HEK293 (cell line): Measurements from ENCODE around the gene IPO13.

Experiments used
- CTCF ChIA-PET: fragments of 350-600 bp; formaldehyde crosslinking; extraction: SDS; loops from one replicate; lab custom pipeline; 2021; ENCODE audit warnings: antibody characterized with exemption; lab: Yijun Ruan, JAX
- POLR2A ChIA-PET: fragments of 300-600 bp; formaldehyde crosslinking; extraction: SDS; loops from one replicate; lab custom pipeline; 2020; ENCODE audit warnings: antibody characterized with exemption, inconsistent platforms; lab: Yijun Ruan, JAX
- H3K27ac ChIP-seq: fragments of 200-500 bp; sonication (Bioruptor generic); 2 replicates; pipeline ENCODE4 v1.5.1; 2014; ENCODE audit warnings: low read depth, low read length, control low read depth, inconsistent platforms; ENCODE audit errors: extremely low read depth
- H3K36me3 ChIP-seq, 2 experiments: fragments of 200-500 bp in 1 of 2; sonication (Bioruptor generic) in 1 of 2; 1 replicate in 1 of 2; 2 replicates in 1 of 2; pipeline ENCODE4 v1.5.1; 2014 to 2017; ENCODE audit warnings: inconsistent platforms in 2 of 2, low read length in 2 of 2; ENCODE audit not compliant: control insufficient read depth in 2 of 2, insufficient read depth in 1 of 2
- H3K4me1 ChIP-seq: fragments of 200-500 bp; sonication (Bioruptor generic); 2 replicates; pipeline ENCODE4 v1.5.1; 2014; ENCODE audit warnings: mild to moderate bottlenecking, low read length, inconsistent platforms; ENCODE audit not compliant: control insufficient read depth, insufficient read depth
- H3K4me3 ChIP-seq: 2 replicates; pipeline ENCODE4 v1.5.1; 2011; ENCODE audit warnings: low read depth, mild to moderate bottlenecking, control low read depth, low read length, moderate library complexity
- H3K9me3 ChIP-seq: fragments of 200-500 bp; sonication (Bioruptor generic); 2 replicates; pipeline ENCODE4 v1.5.1; 2014; ENCODE audit warnings: low read depth, low read length, inconsistent platforms; ENCODE audit not compliant: control insufficient read depth, insufficient read depth
- FEZF1 ChIP-seq: fragments of 450-650 bp; formaldehyde crosslinking; IDR thresholded peaks from 2 replicates; pipeline ENCODE4 v1.5.1; 2016; ENCODE audit warnings: missing biosample characterization, missing genetic modification characterization
- GLIS1 ChIP-seq: fragments of 450-650 bp; formaldehyde crosslinking; IDR thresholded peaks from 2 replicates; pipeline ENCODE4 v1.5.1; 2016; ENCODE audit warnings: missing biosample characterization, missing genetic modification characterization
- GLIS2 ChIP-seq: fragments of 450-650 bp; formaldehyde crosslinking; IDR thresholded peaks from 2 replicates; pipeline ENCODE4 v1.5.1; 2016; ENCODE audit warnings: missing biosample characterization, missing genetic modification characterization
- KLF1 ChIP-seq: fragments of 450-650 bp; formaldehyde crosslinking; IDR thresholded peaks from 2 replicates; pipeline ENCODE4 v1.5.1; 2016; ENCODE audit warnings: missing biosample characterization, missing genetic modification characterization
- KLF10 ChIP-seq: fragments of 450-650 bp; IDR thresholded peaks from 2 replicates; pipeline ENCODE4 v1.5.1; 2018; ENCODE audit warnings: missing biosample characterization, mild to moderate bottlenecking, missing genetic modification characterization
- KLF8 ChIP-seq: fragments of 450-650 bp; formaldehyde crosslinking; IDR thresholded peaks from 2 replicates; pipeline ENCODE4 v1.5.1; 2016; ENCODE audit warnings: missing biosample characterization, missing genetic modification characterization
- SP3 ChIP-seq: fragments of 450-650 bp; formaldehyde crosslinking; IDR thresholded peaks from 2 replicates; pipeline ENCODE4 v1.5.1; 2016; ENCODE audit warnings: missing biosample characterization, missing genetic modification characterization
- YY2 ChIP-seq: fragments of 450-650 bp; formaldehyde crosslinking; IDR thresholded peaks from 2 replicates; pipeline ENCODE4 v1.5.1; 2016; ENCODE audit warnings: missing biosample characterization, missing genetic modification characterization
- ZBTB21 ChIP-seq: fragments of 450-650 bp; formaldehyde crosslinking; IDR thresholded peaks from 2 replicates; pipeline ENCODE4 v1.5.1; 2017; ENCODE audit warnings: missing biosample characterization, missing genetic modification characterization
- ZBTB8A ChIP-seq: fragments of 450-650 bp; formaldehyde crosslinking; IDR thresholded peaks from 2 replicates; pipeline ENCODE4 v1.5.1; 2016; ENCODE audit warnings: missing biosample characterization, missing genetic modification characterization
- ZEB2 ChIP-seq: fragments of 450-650 bp; formaldehyde crosslinking; IDR thresholded peaks from 2 replicates; pipeline ENCODE4 v1.5.1; 2016; ENCODE audit warnings: missing biosample characterization, missing genetic modification characterization
- ZFP69B ChIP-seq: fragments of 450-650 bp; formaldehyde crosslinking; IDR thresholded peaks from 2 replicates; pipeline ENCODE4 v1.5.1; 2016; ENCODE audit warnings: missing biosample characterization, missing genetic modification characterization
- ZIC2 ChIP-seq: fragments of 450-650 bp; formaldehyde crosslinking; IDR thresholded peaks from 2 replicates; pipeline ENCODE4 v1.5.1; 2016; ENCODE audit warnings: missing biosample characterization, missing genetic modification characterization
- ZNF19 ChIP-seq: fragments of 450-650 bp; formaldehyde crosslinking; IDR thresholded peaks from 2 replicates; pipeline ENCODE4; 2016; ENCODE audit warnings: missing biosample characterization, missing genetic modification characterization, low read depth
- ZNF341 ChIP-seq: fragments of 450-650 bp; formaldehyde crosslinking; IDR thresholded peaks from 2 replicates; pipeline ENCODE4; 2016; ENCODE audit warnings: low read depth, missing biosample characterization, missing genetic modification characterization
- ZNF366 ChIP-seq: fragments of 450-650 bp; formaldehyde crosslinking; conservative IDR thresholded peaks from 2 replicates; pipeline ENCODE4 v1.5.1; 2016; ENCODE audit warnings: missing biosample characterization, missing genetic modification characterization
- ZNF394 ChIP-seq: fragments of 450-650 bp; formaldehyde crosslinking; IDR thresholded peaks from 2 replicates; pipeline ENCODE4 v1.5.1; 2016; ENCODE audit warnings: missing biosample characterization, missing genetic modification characterization, mild to moderate bottlenecking, moderate library complexity, borderline replicate concordance
- ZNF501 ChIP-seq: fragments of 450-650 bp; formaldehyde crosslinking; IDR thresholded peaks from 2 replicates; pipeline ENCODE4 v1.5.1; 2016; ENCODE audit warnings: missing biosample characterization, missing genetic modification characterization
- ZNF544 ChIP-seq: fragments of 450-650 bp; formaldehyde crosslinking; IDR thresholded peaks from 2 replicates; pipeline ENCODE4 v1.5.0; 2017; ENCODE audit warnings: missing biosample characterization, missing genetic modification characterization
- ZNF571 ChIP-seq: fragments of 450-650 bp; formaldehyde crosslinking; IDR thresholded peaks from 2 replicates; pipeline ENCODE4 v1.5.0; 2017; ENCODE audit warnings: missing biosample characterization, missing genetic modification characterization
- ZNF610 ChIP-seq: fragments of 450-650 bp; formaldehyde crosslinking; IDR thresholded peaks from 2 replicates; pipeline ENCODE4 v1.5.1; 2016; ENCODE audit warnings: missing biosample characterization, missing genetic modification characterization, borderline replicate concordance
- ZNF629 ChIP-seq: fragments of 450-650 bp; formaldehyde crosslinking; IDR thresholded peaks from 2 replicates; pipeline ENCODE4 v1.5.1; 2017; ENCODE audit warnings: missing biosample characterization, missing genetic modification characterization
- ZNF76 ChIP-seq: fragments of 450-650 bp; formaldehyde crosslinking; IDR thresholded peaks from 2 replicates; pipeline ENCODE4; 2016; ENCODE audit warnings: low read depth, missing biosample characterization, missing genetic modification characterization, borderline replicate concordance
- ZNF785 ChIP-seq: fragments of 450-650 bp; formaldehyde crosslinking; IDR thresholded peaks from 2 replicates; pipeline ENCODE4 v1.5.1; 2016; ENCODE audit warnings: missing biosample characterization, missing genetic modification characterization
- ZNF843 ChIP-seq: fragments of 450-650 bp; formaldehyde crosslinking; IDR thresholded peaks from 2 replicates; pipeline ENCODE4 v1.5.1; 2016; ENCODE audit warnings: missing biosample characterization, missing genetic modification characterization
- TF ChIP-seq, protein P1 (sequence below): fragments of 450-650 bp; formaldehyde crosslinking; IDR thresholded peaks from 2 replicates; pipeline ENCODE4 v1.5.1; 2016; ENCODE audit warnings: missing biosample characterization, missing genetic modification characterization
- TF ChIP-seq, protein P2 (sequence below): fragments of 450-650 bp; formaldehyde crosslinking; IDR thresholded peaks from 2 replicates; pipeline ENCODE4 v1.5.1; 2016; ENCODE audit warnings: missing biosample characterization, missing genetic modification characterization
- TF ChIP-seq, protein P3 (sequence below): fragments of 450-650 bp; formaldehyde crosslinking; IDR thresholded peaks from 2 replicates; pipeline ENCODE4 v1.5.1; 2017; ENCODE audit warnings: missing biosample characterization, missing genetic modification characterization
- TF ChIP-seq, protein P4 (sequence below): fragments of 450-650 bp; formaldehyde crosslinking; IDR thresholded peaks from 2 replicates; pipeline ENCODE4 v1.5.1; 2016; ENCODE audit warnings: missing biosample characterization, missing genetic modification characterization
- TF ChIP-seq, protein P5 (sequence below): fragments of 450-650 bp; formaldehyde crosslinking; optimal IDR thresholded peaks from 2 replicates; pipeline ENCODE3; 2016; ENCODE audit warnings: missing biosample characterization, mild to moderate bottlenecking, missing genetic modification characterization

The IPO13 gene

DNA sequence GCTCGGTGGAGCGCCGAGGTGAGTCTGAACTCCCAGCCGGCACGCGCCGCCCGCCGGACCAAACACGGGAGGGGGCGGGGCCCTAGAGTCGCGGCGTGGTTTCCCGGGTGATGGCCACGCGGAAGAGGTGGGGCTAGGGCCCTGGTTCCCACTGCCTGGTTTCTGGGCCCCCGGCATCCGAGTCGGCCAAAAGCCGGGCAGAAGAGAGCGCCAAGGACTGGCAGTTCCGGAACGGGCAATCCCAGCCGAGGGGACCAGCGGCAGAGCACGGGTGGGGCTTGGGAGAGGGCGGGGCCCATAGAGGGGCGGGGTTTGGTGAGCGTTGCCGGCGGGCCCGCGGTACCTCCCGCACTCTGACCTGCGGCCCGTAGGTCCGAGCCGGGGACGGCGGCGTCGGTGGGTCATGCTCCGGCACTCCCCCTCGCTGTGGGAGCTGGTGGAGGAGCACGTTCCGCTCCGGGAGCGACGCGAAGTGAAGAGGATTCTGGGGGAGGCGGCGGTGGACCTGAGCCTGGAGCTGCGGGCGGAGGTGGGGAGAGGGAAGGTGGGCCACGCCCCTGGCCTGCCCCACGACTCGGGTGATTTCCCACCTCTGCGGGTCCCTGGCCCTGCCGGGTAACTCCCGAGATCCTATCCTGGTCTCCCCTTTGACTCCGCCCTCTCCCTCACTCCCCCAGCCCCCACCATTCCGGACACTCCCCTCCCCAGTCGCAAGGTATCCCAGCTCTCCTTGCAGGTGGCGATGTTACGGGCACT is 44.9 kb downstream of the IPO13 start, which contains the start of gene CCDC24:
TSS of gene CCDC24 (plus strand) at position 124 of the 756 bp plus-strand sequence. CDS start at position 404, 280 bp downstream.
- ChIA-PET CTCF (interaction anchor here (0.7 to 6.5 kb wide), 7 partner anchors 14 to 295 kb away, joined by 3 to 53 read pairs (median 7); no protein-coding TSS in a partner anchor), POLR2A (interaction anchor here (0.5 to 1.8 kb wide), 5 partner anchors 16 to 507 kb away, joined by 3 to 15 read pairs (median 4); partner anchors contain the start of gene ATP6V0B)
- Histone ChIP-seq H3K9me3 (no peaks in the 10 kb centered on the region), H3K4me3 (peak within 1 kb of the TSS; percentile 72), H3K36me3 (peaks cover 0 to 14% of the 10 kb centered on the region in 2 experiments; a peak in 2 of 3 replicates), H3K4me1 (no peaks in the 10 kb centered on the region), H3K27ac (peak within 1 kb of the TSS; percentile 39; the same call in 1 of the 2 replicates)
- peak; percentile 28; the same call in 1 of the 2 replicates for TF ChIP-seq ZBTB8A (tag by site-specific recombination)
- TF ChIP-seq ZNF341 (tag by site-specific recombination) = peak; percentile 54
- peak; percentile 61; the same call in 1 of the 2 replicates for TF ChIP-seq ZFP69B
- TF ChIP-seq ZIC2 = 0 out of 2 replicates have a peak, but pooled peaks have one; percentile 12
- peak; percentile 87 for TF ChIP-seq ZNF76 (tag by site-specific recombination)
- TF ChIP-seq KLF1 (tag by site-specific recombination) = peak; percentile 92
- TF ChIP-seq, protein P1, sequence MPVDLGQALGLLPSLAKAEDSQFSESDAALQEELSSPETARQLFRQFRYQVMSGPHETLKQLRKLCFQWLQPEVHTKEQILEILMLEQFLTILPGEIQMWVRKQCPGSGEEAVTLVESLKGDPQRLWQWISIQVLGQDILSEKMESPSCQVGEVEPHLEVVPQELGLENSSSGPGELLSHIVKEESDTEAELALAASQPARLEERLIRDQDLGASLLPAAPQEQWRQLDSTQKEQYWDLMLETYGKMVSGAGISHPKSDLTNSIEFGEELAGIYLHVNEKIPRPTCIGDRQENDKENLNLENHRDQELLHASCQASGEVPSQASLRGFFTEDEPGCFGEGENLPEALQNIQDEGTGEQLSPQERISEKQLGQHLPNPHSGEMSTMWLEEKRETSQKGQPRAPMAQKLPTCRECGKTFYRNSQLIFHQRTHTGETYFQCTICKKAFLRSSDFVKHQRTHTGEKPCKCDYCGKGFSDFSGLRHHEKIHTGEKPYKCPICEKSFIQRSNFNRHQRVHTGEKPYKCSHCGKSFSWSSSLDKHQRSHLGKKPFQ (tag by site-specific recombination) = peak; percentile 37
- peak; percentile 92 for TF ChIP-seq SP3 (tag by site-specific recombination)
- TF ChIP-seq YY2 (tag by site-specific recombination) = no peak
- 0 out of 2 replicates have a peak, but pooled peaks have one; percentile 29 for TF ChIP-seq ZNF366 (tag by site-specific recombination)
- TF ChIP-seq, protein P2, sequence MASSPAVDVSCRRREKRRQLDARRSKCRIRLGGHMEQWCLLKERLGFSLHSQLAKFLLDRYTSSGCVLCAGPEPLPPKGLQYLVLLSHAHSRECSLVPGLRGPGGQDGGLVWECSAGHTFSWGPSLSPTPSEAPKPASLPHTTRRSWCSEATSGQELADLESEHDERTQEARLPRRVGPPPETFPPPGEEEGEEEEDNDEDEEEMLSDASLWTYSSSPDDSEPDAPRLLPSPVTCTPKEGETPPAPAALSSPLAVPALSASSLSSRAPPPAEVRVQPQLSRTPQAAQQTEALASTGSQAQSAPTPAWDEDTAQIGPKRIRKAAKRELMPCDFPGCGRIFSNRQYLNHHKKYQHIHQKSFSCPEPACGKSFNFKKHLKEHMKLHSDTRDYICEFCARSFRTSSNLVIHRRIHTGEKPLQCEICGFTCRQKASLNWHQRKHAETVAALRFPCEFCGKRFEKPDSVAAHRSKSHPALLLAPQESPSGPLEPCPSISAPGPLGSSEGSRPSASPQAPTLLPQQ = peak; percentile 72; the same call in 1 of the 2 replicates
- no peak for TF ChIP-seq ZNF501 (tag by site-specific recombination)
- TF ChIP-seq, protein P3, sequence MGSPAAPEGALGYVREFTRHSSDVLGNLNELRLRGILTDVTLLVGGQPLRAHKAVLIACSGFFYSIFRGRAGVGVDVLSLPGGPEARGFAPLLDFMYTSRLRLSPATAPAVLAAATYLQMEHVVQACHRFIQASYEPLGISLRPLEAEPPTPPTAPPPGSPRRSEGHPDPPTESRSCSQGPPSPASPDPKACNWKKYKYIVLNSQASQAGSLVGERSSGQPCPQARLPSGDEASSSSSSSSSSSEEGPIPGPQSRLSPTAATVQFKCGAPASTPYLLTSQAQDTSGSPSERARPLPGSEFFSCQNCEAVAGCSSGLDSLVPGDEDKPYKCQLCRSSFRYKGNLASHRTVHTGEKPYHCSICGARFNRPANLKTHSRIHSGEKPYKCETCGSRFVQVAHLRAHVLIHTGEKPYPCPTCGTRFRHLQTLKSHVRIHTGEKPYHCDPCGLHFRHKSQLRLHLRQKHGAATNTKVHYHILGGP = no peak
- TF ChIP-seq ZNF394 (tag by site-specific recombination) = 0 out of 2 replicates have a peak, but pooled peaks have one; percentile 25
- TF ChIP-seq KLF10 (tag by site-specific recombination) = no peak; the same call in 1 of the 2 replicates
- TF ChIP-seq, protein P4, sequence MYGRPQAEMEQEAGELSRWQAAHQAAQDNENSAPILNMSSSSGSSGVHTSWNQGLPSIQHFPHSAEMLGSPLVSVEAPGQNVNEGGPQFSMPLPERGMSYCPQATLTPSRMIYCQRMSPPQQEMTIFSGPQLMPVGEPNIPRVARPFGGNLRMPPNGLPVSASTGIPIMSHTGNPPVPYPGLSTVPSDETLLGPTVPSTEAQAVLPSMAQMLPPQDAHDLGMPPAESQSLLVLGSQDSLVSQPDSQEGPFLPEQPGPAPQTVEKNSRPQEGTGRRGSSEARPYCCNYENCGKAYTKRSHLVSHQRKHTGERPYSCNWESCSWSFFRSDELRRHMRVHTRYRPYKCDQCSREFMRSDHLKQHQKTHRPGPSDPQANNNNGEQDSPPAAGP = 0 out of 2 replicates have a peak, but pooled peaks have one; percentile 38
- TF ChIP-seq ZNF19 (tag by site-specific recombination) = no peak
- no peak for TF ChIP-seq ZNF571
- TF ChIP-seq, protein P5, sequence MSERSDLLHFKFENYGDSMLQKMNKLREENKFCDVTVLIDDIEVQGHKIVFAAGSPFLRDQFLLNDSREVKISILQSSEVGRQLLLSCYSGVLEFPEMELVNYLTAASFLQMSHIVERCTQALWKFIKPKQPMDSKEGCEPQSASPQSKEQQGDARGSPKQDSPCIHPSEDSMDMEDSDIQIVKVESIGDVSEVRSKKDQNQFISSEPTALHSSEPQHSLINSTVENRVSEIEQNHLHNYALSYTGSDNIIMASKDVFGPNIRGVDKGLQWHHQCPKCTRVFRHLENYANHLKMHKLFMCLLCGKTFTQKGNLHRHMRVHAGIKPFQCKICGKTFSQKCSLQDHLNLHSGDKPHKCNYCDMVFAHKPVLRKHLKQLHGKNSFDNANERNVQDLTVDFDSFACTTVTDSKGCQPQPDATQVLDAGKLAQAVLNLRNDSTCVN (tag by site-specific recombination) = peak; percentile 68
- no peak for TF ChIP-seq ZBTB21 (tag by site-specific recombination)
- TF ChIP-seq ZNF610 = no peak
- peak; percentile 52; the same call in 1 of the 2 replicates for TF ChIP-seq ZEB2
- TF ChIP-seq GLIS1 (tag by site-specific recombination) = peak; percentile 91
- TF ChIP-seq ZNF843 (tag by site-specific recombination) = peak; percentile 9; the same call in 1 of the 2 replicates
- TF ChIP-seq ZNF544 (tag by site-specific recombination) = no peak
- peak; percentile 38; the same call in 1 of the 2 replicates for TF ChIP-seq ZNF629 (tag by site-specific recombination)
- no peak for TF ChIP-seq FEZF1
- no peak for TF ChIP-seq ZNF785 (tag by site-specific recombination)
- peak; percentile 77; the same call in 1 of the 2 replicates for TF ChIP-seq GLIS2 (tag by site-specific recombination)
- peak; percentile 85; the same call in 1 of the 2 replicates for TF ChIP-seq KLF8
